Measurements from ENCODE around the gene CATSPER3. TPM values are rescaled to one million over a fixed set of nuclear protein-coding genes. Genes with fewer than 3 reads are reported as not detected.

CATSPER3 gene
- total and polyA plus RNA-seq, 2 of the 13 experiments (the other 11 are each of a cell fraction or from before 2014, with no cell fraction given): 0.33 to 0.37 TPM

GRCh38 chr5:134964359-134965270 is 3.1 kb upstream of the CATSPER3 start (continued):
- TF ChIP-seq, protein P1, sequence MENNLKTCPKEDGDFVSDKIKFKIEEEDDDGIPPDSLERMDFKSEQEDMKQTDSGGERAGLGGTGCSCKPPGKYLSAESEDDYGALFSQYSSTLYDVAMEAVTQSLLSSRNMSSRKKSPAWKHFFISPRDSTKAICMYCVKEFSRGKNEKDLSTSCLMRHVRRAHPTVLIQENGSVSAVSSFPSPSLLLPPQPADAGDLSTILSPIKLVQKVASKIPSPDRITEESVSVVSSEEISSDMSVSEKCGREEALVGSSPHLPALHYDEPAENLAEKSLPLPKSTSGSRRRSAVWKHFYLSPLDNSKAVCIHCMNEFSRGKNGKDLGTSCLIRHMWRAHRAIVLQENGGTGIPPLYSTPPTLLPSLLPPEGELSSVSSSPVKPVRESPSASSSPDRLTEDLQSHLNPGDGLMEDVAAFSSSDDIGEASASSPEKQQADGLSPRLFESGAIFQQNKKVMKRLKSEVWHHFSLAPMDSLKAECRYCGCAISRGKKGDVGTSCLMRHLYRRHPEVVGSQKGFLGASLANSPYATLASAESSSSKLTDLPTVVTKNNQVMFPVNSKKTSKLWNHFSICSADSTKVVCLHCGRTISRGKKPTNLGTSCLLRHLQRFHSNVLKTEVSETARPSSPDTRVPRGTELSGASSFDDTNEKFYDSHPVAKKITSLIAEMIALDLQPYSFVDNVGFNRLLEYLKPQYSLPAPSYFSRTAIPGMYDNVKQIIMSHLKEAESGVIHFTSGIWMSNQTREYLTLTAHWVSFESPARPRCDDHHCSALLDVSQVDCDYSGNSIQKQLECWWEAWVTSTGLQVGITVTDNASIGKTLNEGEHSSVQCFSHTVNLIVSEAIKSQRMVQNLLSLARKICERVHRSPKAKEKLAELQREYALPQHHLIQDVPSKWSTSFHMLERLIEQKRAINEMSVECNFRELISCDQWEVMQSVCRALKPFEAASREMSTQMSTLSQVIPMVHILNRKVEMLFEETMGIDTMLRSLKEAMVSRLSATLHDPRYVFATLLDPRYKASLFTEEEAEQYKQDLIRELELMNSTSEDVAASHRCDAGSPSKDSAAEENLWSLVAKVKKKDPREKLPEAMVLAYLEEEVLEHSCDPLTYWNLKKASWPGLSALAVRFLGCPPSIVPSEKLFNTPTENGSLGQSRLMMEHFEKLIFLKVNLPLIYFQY (CRISPR knock-in tag; IDR thresholded peaks at IDR 0.05; ENCODE audit: borderline replicate concordance): peak; percentile 31; the same call in 1 of the 2 replicates
- TF ChIP-seq SMARCE1 (IDR thresholded peaks at IDR 0.05; ENCODE audit: borderline replicate concordance) (no peak), CSRNP1 (CRISPR knock-in tag; IDR thresholded peaks at IDR 0.05) (no peak), FOSL2 (CRISPR knock-in tag; IDR thresholded peaks at IDR 0.05) (peak; percentile 70), NCOA2 (CRISPR knock-in tag; IDR thresholded peaks at IDR 0.05) (peak; percentile 71), ZNF225 (CRISPR knock-in tag; IDR thresholded peaks at IDR 0.05) (no peak), ZNF503 (CRISPR knock-in tag; IDR thresholded peaks at IDR 0.05) (peak; percentile 51; the same call in 1 of the 2 replicates), FOXA1 (IDR thresholded peaks at IDR 0.05) (no peak), FOXA1 (CRISPR knock-in tag; IDR thresholded peaks at IDR 0.05) (peak; percentile 31; the same call in 1 of the 2 replicates), NFE2 (CRISPR knock-in tag; IDR thresholded peaks at IDR 0.05) (no peak), NCOA1 (CRISPR knock-in tag; IDR thresholded peaks at IDR 0.05) (no peak), REPIN1 (CRISPR knock-in tag; IDR thresholded peaks at IDR 0.05; ENCODE audit: borderline replicate concordance, low read depth) (peak; percentile 14; the same call in 1 of the 2 replicates), NR2F6 (IDR thresholded peaks at IDR 0.05) (peak; percentile 100), NR2F6 (CRISPR knock-in tag; IDR thresholded peaks at IDR 0.05) (peak; percentile 98), PHF21A (CRISPR knock-in tag; IDR thresholded peaks at IDR 0.05) (peak; percentile 46; the same call in 1 of the 2 replicates), ZSCAN12 (CRISPR knock-in tag; IDR thresholded peaks at IDR 0.05) (no peak), ZNF484 (CRISPR knock-in tag; IDR thresholded peaks at IDR 0.05; ENCODE audit: borderline replicate concordance, low read depth) (no peak), ZBTB34 (CRISPR knock-in tag; IDR thresholded peaks at IDR 0.05) (0 out of 2 replicates have a peak, but pooled peaks have one; percentile 29), CSRNP2 (CRISPR knock-in tag; conservative IDR thresholded peaks at IDR 0.05; ENCODE audit: low read depth) (no peak)
